ENCODE results near the gene MKLN1.
"Not testable (repeated sequence)": the region's sequence is repeated elsewhere in the genome, so short reads cannot be mapped to it uniquely, and the experiment has no call there.

Gene MKLN1

GRCh38 chr7:131501422-131501821 is 173.7 kb downstream of the MKLN1 start:
- DNase-seq (ENCODE audit: low read depth), result peak; percentile 48
- no peak for TF ChIP-seq CTCF (IDR thresholded peaks at IDR 0.05; ENCODE audit: low read length, missing control alignments)
- no peak overlapping the region for H3K4me3 ChIP-seq (replicated peaks; ENCODE audit: low read depth, low read length)

- no peak for DNase-seq (ENCODE audit: low read depth)
- no peak overlapping the region for H3K4me3 ChIP-seq (replicated peaks; ENCODE audit: low read depth, low read length)
- TF ChIP-seq CTCF (IDR thresholded peaks at IDR 0.05; ENCODE audit: low read length, missing control alignments), result no peak
Measured at GRCh38 chr7:131501930-131502685, 174.4 kb downstream of the MKLN1 start.

- no peak overlapping the region for H3K4me3 ChIP-seq (replicated peaks; ENCODE audit: low read depth, low read length)
- no peak for TF ChIP-seq CTCF (IDR thresholded peaks at IDR 0.05; ENCODE audit: low read length, missing control alignments)
- peak; percentile 56 for DNase-seq (ENCODE audit: low read depth)
Measured at GRCh38 chr7:131502810-131503508, 175.3 kb downstream of the MKLN1 start.

GRCh38 chr7:131503639-131504038 is 176.0 kb downstream of the MKLN1 start:
- DNase-seq (ENCODE audit: low read depth), result no peak
- H3K4me3 ChIP-seq (replicated peaks; ENCODE audit: low read depth, low read length), result no peak overlapping the region
- TF ChIP-seq CTCF (IDR thresholded peaks at IDR 0.05; ENCODE audit: low read length, missing control alignments), result no peak

GRCh38 chr7:131504157-131504899 is 176.7 kb downstream of the MKLN1 start:
- no peak for DNase-seq (ENCODE audit: low read depth)
- H3K4me3 ChIP-seq (replicated peaks; ENCODE audit: low read depth, low read length), result no peak overlapping the region
- no peak for TF ChIP-seq CTCF (IDR thresholded peaks at IDR 0.05; ENCODE audit: low read length, missing control alignments)

GRCh38 chr7:131505037-131505620 is 177.5 kb downstream of the MKLN1 start:
- not testable (repeated sequence) for DNase-seq (ENCODE audit: low read depth); H3K4me3 ChIP-seq (replicated peaks; ENCODE audit: low read depth, low read length)
